Loucy (cell line): ENCODE measurements around the gene DTX3.

Experiments
- CTCF ChIP-seq: fragments of 200-600 bp; sonication (generic); conservative IDR thresholded peaks from 2 replicates; pipeline ENCODE4 v1.5.1; 2014; ENCODE audit warnings: mild to moderate bottlenecking, antibody characterized with exemption, low read length
- EZH2phosphoT487 ChIP-seq: fragments of 200-600 bp; IDR thresholded peaks from 2 replicates; pipeline ENCODE4 v1.6.1; 2018; ENCODE audit warnings: antibody characterized with exemption, mild to moderate bottlenecking, moderate library complexity, borderline replicate concordance

- no peak for TF ChIP-seq CTCF
- no peak for TF ChIP-seq EZH2phosphoT487
Measured at GRCh38 chr12:57623385-57623784, 18.8 kb downstream of the DTX3 start.
